Bronchial epithelial cell (primary cell): ENCODE data around the gene RNF212B. TPM values are rescaled to one million over a fixed set of nuclear protein-coding genes. Genes with fewer than 3 reads are reported as not detected.

Source experiments
- DNase-seq: peaks from one replicate; pipeline ENCODE4 v3.0.0-alpha.2; 2010; ENCODE audit warnings: low read depth
- FAIRE-seq: peaks from 2 replicates; lab custom pipeline; 2011; peaks lifted over from hg19 to GRCh38; lab: Jason Lieb, UNC
- H3K27me3 ChIP-seq: 2 replicates; pipeline ENCODE4 v1.5.1; 2011; ENCODE audit warnings: low read length; ENCODE audit not compliant: control insufficient read depth, insufficient read depth
- H3K36me3 ChIP-seq: 2 replicates; pipeline ENCODE4 v1.5.1; 2011; ENCODE audit warnings: low read length; ENCODE audit not compliant: control insufficient read depth, insufficient read depth
- H3K4me3 ChIP-seq: 2 replicates; pipeline ENCODE4 v1.5.1; 2011; ENCODE audit warnings: mild to moderate bottlenecking, low read depth, low read length, control low read depth
- CTCF ChIP-seq: IDR thresholded peaks from 2 replicates; pipeline ENCODE4 v1.5.1; 2011; ENCODE audit warnings: mild to moderate bottlenecking, moderate library complexity, low read length, control low read depth, inconsistent platforms; ENCODE audit not compliant: insufficient read depth, severe bottlenecking
- total RNA-seq: library from RNA; depleted of rRNA; stranded (reverse); fragments of >200 nt; gene quantifications from 2 replicates; pipeline ENCODE4 v1.2.1, GENCODE V29; 2014

RNF212B gene
- total RNA-seq, 1 donor from 2014 or later: not detected

GRCh38 chr14:23285530-23286019, 47.8 kb downstream of the RNF212B start:
- Histone ChIP-seq H3K27me3 (no peaks in the 10 kb centered on the region), H3K36me3 (no peaks in the 10 kb centered on the region), H3K4me3 (peak overlapping the region; percentile 90)
- no peak for FAIRE-seq
- no peak for TF ChIP-seq CTCF
- DNase-seq: peak; percentile 10

- Histone ChIP-seq H3K4me3 (peak within 1 kb of the TSS; percentile 90), H3K36me3 (no peaks in the 10 kb centered on the region), H3K27me3 (no peaks in the 10 kb centered on the region)
- DNase-seq (peak; percentile 94), FAIRE-seq (no peak)
- no peak for TF ChIP-seq CTCF
These were observed 48.5 kb downstream of the RNF212B start, which contains the start of gene HOMEZ for GRCh38 chr14:23286020-23286901. Gene HOMEZ, minus strand, starts transcription at chr14:23286132. Its CDS starts 180 bp downstream, at chr14:23285952.

GRCh38 chr14:23286902-23287479, 49.3 kb downstream of the RNF212B start:
- FAIRE-seq: no peak
- peak overlapping the region; percentile 90 for H3K4me3 ChIP-seq
- no peak for TF ChIP-seq CTCF
- no peaks in the 10 kb centered on the region for H3K27me3 ChIP-seq
- H3K36me3 ChIP-seq: no peaks in the 10 kb centered on the region
- DNase-seq: peak; percentile 2

GRCh38 chr14:23294734-23295561, 57.2 kb downstream of the RNF212B start:
- FAIRE-seq (no peak), DNase-seq (peak; percentile 27)
- no peak overlapping the region for H3K4me3 ChIP-seq
- TF ChIP-seq CTCF: peak; percentile 91
- no peaks in the 10 kb centered on the region for H3K27me3 ChIP-seq
- peaks cover 1% of the 10 kb centered on the region for H3K36me3 ChIP-seq

- FAIRE-seq: no peak
- no peaks in the 10 kb centered on the region for H3K27me3 ChIP-seq
- TF ChIP-seq CTCF: no peak
These were observed 58.5 kb downstream of the RNF212B start for GRCh38 chr14:23296012-23296777.

More at GRCh38 chr14:23296012-23296777, 58.5 kb downstream of the RNF212B start:
- H3K36me3 ChIP-seq: peaks cover 1% of the 10 kb centered on the region
- no peak for DNase-seq
- no peak overlapping the region for H3K4me3 ChIP-seq
